ENCODE results near the gene PHAF1.

DNA sequence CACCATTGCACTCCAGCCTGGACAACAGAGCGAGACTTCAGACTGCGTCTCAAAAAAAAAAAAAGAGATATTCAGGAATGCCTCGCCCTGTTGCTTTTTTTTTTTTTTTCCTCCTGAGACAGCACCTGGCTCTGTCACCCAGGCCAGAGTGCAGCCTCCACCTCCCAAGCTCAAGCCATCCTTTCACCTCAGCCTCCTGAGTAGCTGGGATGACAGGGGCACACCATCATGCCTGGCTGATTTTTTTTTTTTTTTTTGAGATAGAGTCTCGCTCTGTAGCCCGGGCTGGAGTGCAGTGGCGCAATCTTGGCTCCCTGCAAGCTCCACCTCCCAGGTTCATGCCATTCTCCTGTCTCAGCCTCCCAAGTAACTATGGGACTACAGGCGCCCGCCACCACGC lies 8.0 kb downstream of the PHAF1 start:
- TF ChIP-seq, protein P1, sequence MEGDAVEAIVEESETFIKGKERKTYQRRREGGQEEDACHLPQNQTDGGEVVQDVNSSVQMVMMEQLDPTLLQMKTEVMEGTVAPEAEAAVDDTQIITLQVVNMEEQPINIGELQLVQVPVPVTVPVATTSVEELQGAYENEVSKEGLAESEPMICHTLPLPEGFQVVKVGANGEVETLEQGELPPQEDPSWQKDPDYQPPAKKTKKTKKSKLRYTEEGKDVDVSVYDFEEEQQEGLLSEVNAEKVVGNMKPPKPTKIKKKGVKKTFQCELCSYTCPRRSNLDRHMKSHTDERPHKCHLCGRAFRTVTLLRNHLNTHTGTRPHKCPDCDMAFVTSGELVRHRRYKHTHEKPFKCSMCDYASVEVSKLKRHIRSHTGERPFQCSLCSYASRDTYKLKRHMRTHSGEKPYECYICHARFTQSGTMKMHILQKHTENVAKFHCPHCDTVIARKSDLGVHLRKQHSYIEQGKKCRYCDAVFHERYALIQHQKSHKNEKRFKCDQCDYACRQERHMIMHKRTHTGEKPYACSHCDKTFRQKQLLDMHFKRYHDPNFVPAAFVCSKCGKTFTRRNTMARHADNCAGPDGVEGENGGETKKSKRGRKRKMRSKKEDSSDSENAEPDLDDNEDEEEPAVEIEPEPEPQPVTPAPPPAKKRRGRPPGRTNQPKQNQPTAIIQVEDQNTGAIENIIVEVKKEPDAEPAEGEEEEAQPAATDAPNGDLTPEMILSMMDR (IDR thresholded peaks at IDR 0.05), result no peak
- TF ChIP-seq, protein P2, sequence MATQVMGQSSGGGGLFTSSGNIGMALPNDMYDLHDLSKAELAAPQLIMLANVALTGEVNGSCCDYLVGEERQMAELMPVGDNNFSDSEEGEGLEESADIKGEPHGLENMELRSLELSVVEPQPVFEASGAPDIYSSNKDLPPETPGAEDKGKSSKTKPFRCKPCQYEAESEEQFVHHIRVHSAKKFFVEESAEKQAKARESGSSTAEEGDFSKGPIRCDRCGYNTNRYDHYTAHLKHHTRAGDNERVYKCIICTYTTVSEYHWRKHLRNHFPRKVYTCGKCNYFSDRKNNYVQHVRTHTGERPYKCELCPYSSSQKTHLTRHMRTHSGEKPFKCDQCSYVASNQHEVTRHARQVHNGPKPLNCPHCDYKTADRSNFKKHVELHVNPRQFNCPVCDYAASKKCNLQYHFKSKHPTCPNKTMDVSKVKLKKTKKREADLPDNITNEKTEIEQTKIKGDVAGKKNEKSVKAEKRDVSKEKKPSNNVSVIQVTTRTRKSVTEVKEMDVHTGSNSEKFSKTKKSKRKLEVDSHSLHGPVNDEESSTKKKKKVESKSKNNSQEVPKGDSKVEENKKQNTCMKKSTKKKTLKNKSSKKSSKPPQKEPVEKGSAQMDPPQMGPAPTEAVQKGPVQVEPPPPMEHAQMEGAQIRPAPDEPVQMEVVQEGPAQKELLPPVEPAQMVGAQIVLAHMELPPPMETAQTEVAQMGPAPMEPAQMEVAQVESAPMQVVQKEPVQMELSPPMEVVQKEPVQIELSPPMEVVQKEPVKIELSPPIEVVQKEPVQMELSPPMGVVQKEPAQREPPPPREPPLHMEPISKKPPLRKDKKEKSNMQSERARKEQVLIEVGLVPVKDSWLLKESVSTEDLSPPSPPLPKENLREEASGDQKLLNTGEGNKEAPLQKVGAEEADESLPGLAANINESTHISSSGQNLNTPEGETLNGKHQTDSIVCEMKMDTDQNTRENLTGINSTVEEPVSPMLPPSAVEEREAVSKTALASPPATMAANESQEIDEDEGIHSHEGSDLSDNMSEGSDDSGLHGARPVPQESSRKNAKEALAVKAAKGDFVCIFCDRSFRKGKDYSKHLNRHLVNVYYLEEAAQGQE (IDR thresholded peaks at IDR 0.05; ENCODE audit: insufficient read depth in 1 of 2, low read depth in 2 of 2, low read length in 1 of 2), result no peak

All from Panc1 (cell line).